Kidney glomerular epithelial cell (primary cell): Measurements from ENCODE around the gene ITGA11.

ENCODE experiments used
- DNase-seq: peaks from one replicate; lab custom pipeline; 2025; lab: John Stamatoyannopoulos, UW

The ITGA11 gene

GRCh38 chr15:68373028-68373427 lies 58.9 kb downstream of the ITGA11 start:
- no peak for DNase-seq

- no peak for DNase-seq
Observed at GRCh38 chr15:68372291-68372811, 59.6 kb downstream of the ITGA11 start.

GRCh38 chr15:68371851-68372250 lies 60.1 kb downstream of the ITGA11 start:
- no peak for DNase-seq

GRCh38 chr15:68371160-68371559 lies 60.8 kb downstream of the ITGA11 start:
- no peak for DNase-seq

GRCh38 chr15:68370768-68371151 lies 61.2 kb downstream of the ITGA11 start:
- no peak for DNase-seq

GRCh38 chr15:68369931-68370767 lies 61.8 kb downstream of the ITGA11 start:
- no peak for DNase-seq

GRCh38 chr15:68368731-68369435 lies 63.1 kb downstream of the ITGA11 start:
- no peak for DNase-seq

- DNase-seq: no peak
Observed at GRCh38 chr15:68367992-68368391, 64.0 kb downstream of the ITGA11 start.

GRCh38 chr15:68367226-68367625 lies 64.7 kb downstream of the ITGA11 start:
- DNase-seq: no peak

GRCh38 chr15:68366314-68366713 lies 65.6 kb downstream of the ITGA11 start:
- no peak for DNase-seq

- no peak for DNase-seq
Observed at GRCh38 chr15:68365770-68366169, 66.2 kb downstream of the ITGA11 start.

GRCh38 chr15:68365140-68365745 lies 66.7 kb downstream of the ITGA11 start:
- no peak for DNase-seq

- DNase-seq: no peak
Observed at GRCh38 chr15:68364660-68365035, 67.3 kb downstream of the ITGA11 start.

- DNase-seq: no peak
Observed at GRCh38 chr15:68364028-68364659, 67.8 kb downstream of the ITGA11 start.

- DNase-seq: no peak
Observed at GRCh38 chr15:68363353-68363752, 68.6 kb downstream of the ITGA11 start.

- no peak for DNase-seq
Observed at GRCh38 chr15:68362537-68363126, 69.3 kb downstream of the ITGA11 start.

GRCh38 chr15:68360721-68361120 lies 71.2 kb downstream of the ITGA11 start:
- no peak for DNase-seq

- DNase-seq: no peak
Observed at GRCh38 chr15:68356778-68357177, 75.2 kb downstream of the ITGA11 start.

GRCh38 chr15:68354923-68355322 lies 77.0 kb downstream of the ITGA11 start:
- peak; percentile 85 for DNase-seq

GRCh38 chr15:68354268-68354667 lies 77.7 kb downstream of the ITGA11 start:
- DNase-seq: no peak

- DNase-seq: no peak
Observed at GRCh38 chr15:68353421-68354135, 78.4 kb downstream of the ITGA11 start.
